IPS DF 4.7 (cell line): ENCODE measurements around the gene ARAP1.

Experiments
- DNase-seq: peaks from one replicate; pipeline ENCODE4 v3.0.0-alpha.2; 2013; ENCODE audit warnings: low spot score; ENCODE audit errors: extremely low read depth

Gene ARAP1

GRCh38 chr11:72780296-72781062, 28.3 kb upstream of the ARAP1 start:
- DNase-seq = no peak

- no peak for DNase-seq
These were observed 27.4 kb upstream of the ARAP1 start for GRCh38 chr11:72779495-72780128.

- no peak for DNase-seq
These were observed 26.6 kb upstream of the ARAP1 start for GRCh38 chr11:72778535-72779494.

GRCh38 chr11:72777755-72778278, 25.6 kb upstream of the ARAP1 start:
- DNase-seq = no peak

GRCh38 chr11:72776844-72777754, 24.9 kb upstream of the ARAP1 start:
- no peak for DNase-seq

GRCh38 chr11:72776117-72776843, 24.1 kb upstream of the ARAP1 start:
- DNase-seq = no peak

GRCh38 chr11:72775288-72776110, 23.3 kb upstream of the ARAP1 start:
- no peak for DNase-seq

GRCh38 chr11:72774499-72774898, 22.3 kb upstream of the ARAP1 start:
- no peak for DNase-seq

- no peak for DNase-seq
These were observed 21.5 kb upstream of the ARAP1 start for GRCh38 chr11:72773696-72774095.

- no peak for DNase-seq
These were observed 21.1 kb upstream of the ARAP1 start for GRCh38 chr11:72773291-72773690.

GRCh38 chr11:72772059-72772458, 19.9 kb upstream of the ARAP1 start:
- no peak for DNase-seq

GRCh38 chr11:72771507-72771906, 19.3 kb upstream of the ARAP1 start:
- no peak for DNase-seq

- DNase-seq = no peak
These were observed 18.6 kb upstream of the ARAP1 start for GRCh38 chr11:72770799-72771198.

- DNase-seq = no peak
These were observed 17.5 kb upstream of the ARAP1 start for GRCh38 chr11:72769680-72770079.

- DNase-seq = no peak
These were observed 16.4 kb upstream of the ARAP1 start for GRCh38 chr11:72768581-72768980.

GRCh38 chr11:72767203-72768062, 15.2 kb upstream of the ARAP1 start:
- no peak for DNase-seq

GRCh38 chr11:72766152-72766902, 14.1 kb upstream of the ARAP1 start:
- DNase-seq = no peak
